ENCODE measurements around the gene IGF1R. TPM values are rescaled to one million over a fixed set of nuclear protein-coding genes. Genes with fewer than 3 reads are reported as not detected.

IGF1R gene
- total and polyA plus RNA-seq, 2 of the 8 experiments (the other 6 are each of a cell fraction or from before 2014, with no cell fraction given): 32.9 to 109 TPM

DNA sequence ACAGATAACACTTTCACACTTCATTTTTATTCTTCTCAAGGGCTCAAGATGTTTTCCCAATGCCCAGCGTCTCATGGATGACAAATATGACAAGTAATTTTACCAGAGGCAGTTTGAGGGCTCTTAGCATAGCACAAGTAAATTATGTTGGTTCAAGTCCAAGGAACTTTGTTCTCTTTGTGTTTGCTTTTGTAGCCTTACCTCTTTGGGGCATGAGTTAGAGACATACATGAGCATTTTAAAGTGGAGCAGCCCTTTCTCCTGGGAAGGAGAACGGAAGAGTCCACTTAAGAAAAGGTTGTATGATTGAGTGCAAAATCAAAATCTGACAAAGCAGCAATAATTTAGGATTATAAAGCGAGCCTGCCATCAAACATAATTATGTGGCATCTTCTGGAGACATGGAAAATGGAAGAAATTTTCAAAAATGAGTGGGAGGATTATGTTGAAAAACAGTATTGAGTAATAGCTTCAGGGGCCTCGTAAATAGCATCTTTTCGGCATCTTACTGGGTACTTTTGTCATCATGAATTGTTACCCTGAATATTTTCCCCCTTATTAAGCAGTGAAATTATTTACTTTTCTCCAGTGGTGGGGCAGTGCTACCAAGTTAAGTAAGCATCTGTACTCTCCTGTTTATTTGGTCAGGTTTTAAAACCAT lies 293.4 kb downstream of the IGF1R start:
- H3K9me3 ChIP-seq (ENCODE audit: insufficient read depth in 2 of 2, low read depth in 1 of 2, low read length in 1 of 2): no peaks in the 10 kb centered on the region
- no peak overlapping the region for H3K9ac ChIP-seq (replicated peaks in 1 of 4; ENCODE audit: extremely low read depth in 1 of 4, low read depth in 3 of 4, low read length in 3 of 4)
- FAIRE-seq (no peak), DNase-seq (ENCODE audit: low read depth in 1 of 2, low spot score in 2 of 2) (no peak)
- peaks cover 2 to 4% of the 10 kb centered on the region in 2 experiments for H4K20me1 ChIP-seq (replicated peaks in 1 of 2; ENCODE audit: control insufficient read depth in 1 of 2, insufficient read depth in 2 of 2, low read length in 2 of 2)
- WGBS, 2 experiments (ENCODE audit: extremely low coverage in 1 of 2, insufficient coverage in 1 of 2, insufficient read length in 1 of 2, insufficient replicate concordance in 2 of 2, low coverage in 1 of 2, low lambda C conversion rate in 2 of 2, missing lambda C conversion rate in 1 of 2): 90% methylated on average over 5 of the region's 5 CpGs; no CpG with 5 or more reads in 1 of the 2 experiments
- H3K23ac ChIP-seq (ENCODE audit: insufficient read length): no peak overlapping the region
- POLR2A ChIA-PET (ENCODE audit: partially characterized antibody): no interaction called here
- CTCF ChIA-PET (ENCODE audit: partially characterized antibody): no interaction called here
- no peak overlapping the region for H2BK120ac ChIP-seq (replicated peaks; ENCODE audit: low read depth, low read length)
- H3K79me1 ChIP-seq (ENCODE audit: low read depth, low read length): peaks cover 3% of the 10 kb centered on the region; the same call in 1 of the 2 replicates
- no peak overlapping the region for H2AFZ ChIP-seq (ENCODE audit: low read length)
- no peak overlapping the region for H3K18ac ChIP-seq (ENCODE audit: extremely low read depth, low read length)
- H2AK5ac ChIP-seq (ENCODE audit: low read depth, low read length): no peak overlapping the region
- no peaks in the 10 kb centered on the region for H3K23me2 ChIP-seq (ENCODE audit: low read depth, low read length)
- peaks cover 19 to 65% (median 47%) of the 10 kb centered on the region in 4 experiments for H3K36me3 ChIP-seq (ENCODE audit: control insufficient read depth in 2 of 4, insufficient read depth in 4 of 4, low read length in 3 of 4)
- TF ChIP-seq RFX5 (IDR thresholded peaks at IDR 0.05; ENCODE audit: borderline replicate concordance, low read depth, low read length) (no peak), KDM4A (IDR thresholded peaks at IDR 0.05; ENCODE audit: low read depth, low read length, severe bottlenecking) (no peak), RNF2 (IDR thresholded peaks at IDR 0.05; ENCODE audit: borderline replicate concordance, low read depth, low read length, missing control alignments, poor library complexity, severe bottlenecking) (no peak), GTF2F1 (IDR thresholded peaks at IDR 0.05; ENCODE audit: borderline replicate concordance, low read depth, low read length) (no peak), NANOG (IDR thresholded peaks at IDR 0.05; ENCODE audit: insufficient read depth, low read depth, low read length, poor library complexity, severe bottlenecking) (no peak), HDAC2 (IDR thresholded peaks at IDR 0.05; ENCODE audit: borderline replicate concordance in 1 of 2, low read depth in 2 of 2, low read length in 2 of 2) (no peak)
- no peak overlapping the region for H3K4ac ChIP-seq (replicated peaks; ENCODE audit: insufficient read length, low read depth, low read length)
- no peak overlapping the region for H3K56ac ChIP-seq (replicated peaks; ENCODE audit: insufficient read length, low read depth, low read length)
- H3K27ac ChIP-seq (ENCODE audit: low read depth, low read length): no peak overlapping the region
- no peak overlapping the region for H2BK20ac ChIP-seq (ENCODE audit: low read length)
- no peak overlapping the region for H2BK15ac ChIP-seq (ENCODE audit: low read length)
- H3K27me3 ChIP-seq (replicated peaks in 1 of 4; ENCODE audit: control insufficient read depth in 3 of 4, extremely low read depth in 1 of 4, insufficient read depth in 3 of 4, low read length in 3 of 4): no peaks in the 10 kb centered on the region
- no peaks in the 10 kb centered on the region for H3K79me2 ChIP-seq (ENCODE audit: control insufficient read depth in 1 of 2, insufficient read depth in 2 of 2, low read length in 2 of 2)
- no peak overlapping the region for H2BK12ac ChIP-seq (ENCODE audit: low read depth, low read length)
- H3K4me2 ChIP-seq (ENCODE audit: insufficient read depth in 1 of 2, low read depth in 2 of 2, low read length in 2 of 2): no peak overlapping the region
- H3K4me1 ChIP-seq (replicated peaks in 1 of 4; ENCODE audit: control insufficient read depth in 3 of 4, insufficient read depth in 4 of 4, low read length in 3 of 4): no peaks in the 10 kb centered on the region; a peak in 1 of 7 replicates
- no peak overlapping the region for H3K4me3 ChIP-seq (ENCODE audit: extremely low read depth in 1 of 4, insufficient read depth in 2 of 4, low read depth in 3 of 4, low read length in 4 of 4)
- no peak overlapping the region for H2BK5ac ChIP-seq (ENCODE audit: low read depth, low read length)
- H4K5ac ChIP-seq (ENCODE audit: insufficient read length, low read depth, low read length): no peak overlapping the region
- H3K14ac ChIP-seq (ENCODE audit: insufficient read length): no peak overlapping the region
- no peak overlapping the region for H4K8ac ChIP-seq (ENCODE audit: extremely low read depth, insufficient read depth, low read length)
- no peak overlapping the region for H4K91ac ChIP-seq (replicated peaks; ENCODE audit: insufficient read length, low read length)
